ENCODE results near the gene FRMD4A.

DNA sequence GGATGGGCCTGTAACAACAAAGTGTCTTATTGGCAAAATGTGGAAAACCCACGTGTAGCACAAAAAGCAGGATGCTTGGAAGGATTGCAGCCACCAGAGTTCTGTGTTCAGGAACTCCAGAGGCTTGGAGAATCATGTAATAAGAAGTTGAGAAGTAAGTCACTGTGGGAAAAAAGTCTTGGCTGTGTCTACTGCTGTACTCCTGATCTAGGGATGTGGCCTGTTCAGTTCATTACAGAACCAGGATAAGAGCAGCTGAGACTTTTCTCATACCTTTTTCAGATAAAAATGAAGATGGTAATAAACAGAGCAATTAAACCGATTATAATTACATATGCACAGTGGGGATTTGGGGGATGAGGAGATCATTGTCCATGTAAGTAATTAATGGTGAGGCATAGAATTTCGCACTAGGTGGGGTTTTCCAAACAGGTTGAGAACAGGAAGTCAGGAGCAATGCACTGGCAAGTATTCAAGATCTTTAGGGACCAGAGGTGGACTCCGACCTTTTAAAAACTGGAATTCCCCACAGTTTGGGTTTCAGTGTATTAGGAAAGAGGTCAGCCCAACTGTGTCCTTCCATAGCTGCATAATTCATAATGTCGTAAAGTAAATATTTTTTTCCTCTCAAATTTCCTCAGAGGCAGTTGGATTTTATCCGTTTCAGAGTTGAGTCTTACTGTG, 281.7 kb downstream of the FRMD4A start:
- TF ChIP-seq EZH2 (IDR thresholded peaks at IDR 0.05; ENCODE audit: borderline replicate concordance) (no peak), EZH2phosphoT487 (IDR thresholded peaks at IDR 0.05; ENCODE audit: low read depth, severe bottlenecking, unreplicated experiment) (no peak)
- TF ChIP-seq, protein P1, sequence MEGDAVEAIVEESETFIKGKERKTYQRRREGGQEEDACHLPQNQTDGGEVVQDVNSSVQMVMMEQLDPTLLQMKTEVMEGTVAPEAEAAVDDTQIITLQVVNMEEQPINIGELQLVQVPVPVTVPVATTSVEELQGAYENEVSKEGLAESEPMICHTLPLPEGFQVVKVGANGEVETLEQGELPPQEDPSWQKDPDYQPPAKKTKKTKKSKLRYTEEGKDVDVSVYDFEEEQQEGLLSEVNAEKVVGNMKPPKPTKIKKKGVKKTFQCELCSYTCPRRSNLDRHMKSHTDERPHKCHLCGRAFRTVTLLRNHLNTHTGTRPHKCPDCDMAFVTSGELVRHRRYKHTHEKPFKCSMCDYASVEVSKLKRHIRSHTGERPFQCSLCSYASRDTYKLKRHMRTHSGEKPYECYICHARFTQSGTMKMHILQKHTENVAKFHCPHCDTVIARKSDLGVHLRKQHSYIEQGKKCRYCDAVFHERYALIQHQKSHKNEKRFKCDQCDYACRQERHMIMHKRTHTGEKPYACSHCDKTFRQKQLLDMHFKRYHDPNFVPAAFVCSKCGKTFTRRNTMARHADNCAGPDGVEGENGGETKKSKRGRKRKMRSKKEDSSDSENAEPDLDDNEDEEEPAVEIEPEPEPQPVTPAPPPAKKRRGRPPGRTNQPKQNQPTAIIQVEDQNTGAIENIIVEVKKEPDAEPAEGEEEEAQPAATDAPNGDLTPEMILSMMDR (IDR thresholded peaks at IDR 0.05; ENCODE audit: poor library complexity): no peak

Measured in hepatocyte (in vitro differentiated cells).